Smooth muscle cell (in vitro differentiated cells): ENCODE results near the gene HAPSTR1. TPM values are rescaled to one million over a fixed set of nuclear protein-coding genes. Genes with fewer than 3 reads are reported as not detected.

Experiments used
- DNase-seq: peaks from one replicate; lab custom pipeline; 2025; ENCODE audit not compliant: unreplicated experiment; lab: John Stamatoyannopoulos, UW
- H2AFZ ChIP-seq: fragments of 200-600 bp; sonication (generic); 2 replicates; pipeline ENCODE4 v1.6.0; 2016; ENCODE audit warnings: antibody characterized with exemption, low read depth, mild to moderate bottlenecking
- H3F3A ChIP-seq: fragments of 200-600 bp; sonication (generic); 2 replicates; pipeline ENCODE4 v1.6.0; 2017; ENCODE audit warnings: antibody characterized with exemption, low read depth
- H3K27ac ChIP-seq: fragments of 200-600 bp; sonication (generic); 2 replicates; pipeline ENCODE4 v1.5.1; 2016; ENCODE audit warnings: low read depth, mild to moderate bottlenecking
- H3K27me3 ChIP-seq: fragments of 200-600 bp; sonication (generic); 2 replicates; pipeline ENCODE4 v1.6.1; 2016; ENCODE audit warnings: low read depth, mild to moderate bottlenecking
- H3K36me3 ChIP-seq: fragments of 200-600 bp; sonication (generic); 2 replicates; pipeline ENCODE4 v1.5.1; 2016; ENCODE audit warnings: low read depth
- H3K4me1 ChIP-seq: fragments of 200-600 bp; sonication (generic); 2 replicates; pipeline ENCODE4 v1.5.1; 2016; ENCODE audit warnings: low read depth
- H3K4me2 ChIP-seq: fragments of 200-600 bp; sonication (generic); 2 replicates; pipeline ENCODE4 v1.6.0; 2016; ENCODE audit warnings: mild to moderate bottlenecking
- H3K4me3 ChIP-seq: fragments of 200-600 bp; sonication (generic); 2 replicates; pipeline ENCODE4 v1.5.1; 2016; ENCODE audit warnings: mild to moderate bottlenecking
- H3K79me2 ChIP-seq: fragments of 200-600 bp; sonication (generic); 2 replicates; pipeline ENCODE4 v1.6.0; 2016; ENCODE audit warnings: low read depth, mild to moderate bottlenecking
- H3K9ac ChIP-seq: fragments of 200-600 bp; sonication (generic); 2 replicates; pipeline ENCODE4 v1.6.0; 2016; ENCODE audit warnings: low read depth
- H3K9me3 ChIP-seq: fragments of 200-600 bp; sonication (generic); replicated peaks from 2 replicates; pipeline ENCODE4 v1.5.1; 2016; ENCODE audit warnings: low read depth
- H4K20me1 ChIP-seq: fragments of 200-600 bp; sonication (generic); 2 replicates; pipeline ENCODE4 v1.6.0; 2016; ENCODE audit warnings: low read depth
- WGBS: methylation state at CpG from one replicate; pipeline ENCODE4 v1.1.7; 2016; ENCODE audit warnings: low lambda C conversion rate; 5-methylcytosine and 5-hydroxymethylcytosine counted together
- polyA plus RNA-seq: library from polyadenylated mRNA; unstranded; fragments of >200 nt; fragmentation: Nextera tagmentation; extraction: Ambion mirVana; gene quantifications from 2 replicates; pipeline ENCODE4 v1.2.1, GENCODE V29; 2016
- total RNA-seq: library from RNA; depleted of rRNA; stranded (reverse); fragments of >200 nt; gene quantifications from 2 replicates; pipeline ENCODE4 v1.2.3, GENCODE V29; 2014
- TF ChIP-seq, protein P1 (sequence below): fragments of 200-600 bp; sonication (generic); IDR thresholded peaks from 2 replicates; pipeline ENCODE4 v1.5.1; 2017; ENCODE audit warnings: borderline replicate concordance, mild to moderate bottlenecking, antibody characterized with exemption; ENCODE audit not compliant: insufficient read depth, poor library complexity, severe bottlenecking

The HAPSTR1 gene
- total and polyA plus RNA-seq, 2 experiments from 2014 or later = 26.7 to 77.5 TPM

GRCh38 chr16:9068886-9069285 lies 22.6 kb upstream of the HAPSTR1 start:
- no peaks in the 10 kb centered on the region for H3K27me3 ChIP-seq
- 98% methylated on average over 2 of the region's 2 CpGs for WGBS
- TF ChIP-seq, protein P1, sequence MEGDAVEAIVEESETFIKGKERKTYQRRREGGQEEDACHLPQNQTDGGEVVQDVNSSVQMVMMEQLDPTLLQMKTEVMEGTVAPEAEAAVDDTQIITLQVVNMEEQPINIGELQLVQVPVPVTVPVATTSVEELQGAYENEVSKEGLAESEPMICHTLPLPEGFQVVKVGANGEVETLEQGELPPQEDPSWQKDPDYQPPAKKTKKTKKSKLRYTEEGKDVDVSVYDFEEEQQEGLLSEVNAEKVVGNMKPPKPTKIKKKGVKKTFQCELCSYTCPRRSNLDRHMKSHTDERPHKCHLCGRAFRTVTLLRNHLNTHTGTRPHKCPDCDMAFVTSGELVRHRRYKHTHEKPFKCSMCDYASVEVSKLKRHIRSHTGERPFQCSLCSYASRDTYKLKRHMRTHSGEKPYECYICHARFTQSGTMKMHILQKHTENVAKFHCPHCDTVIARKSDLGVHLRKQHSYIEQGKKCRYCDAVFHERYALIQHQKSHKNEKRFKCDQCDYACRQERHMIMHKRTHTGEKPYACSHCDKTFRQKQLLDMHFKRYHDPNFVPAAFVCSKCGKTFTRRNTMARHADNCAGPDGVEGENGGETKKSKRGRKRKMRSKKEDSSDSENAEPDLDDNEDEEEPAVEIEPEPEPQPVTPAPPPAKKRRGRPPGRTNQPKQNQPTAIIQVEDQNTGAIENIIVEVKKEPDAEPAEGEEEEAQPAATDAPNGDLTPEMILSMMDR = no peak

DNA sequence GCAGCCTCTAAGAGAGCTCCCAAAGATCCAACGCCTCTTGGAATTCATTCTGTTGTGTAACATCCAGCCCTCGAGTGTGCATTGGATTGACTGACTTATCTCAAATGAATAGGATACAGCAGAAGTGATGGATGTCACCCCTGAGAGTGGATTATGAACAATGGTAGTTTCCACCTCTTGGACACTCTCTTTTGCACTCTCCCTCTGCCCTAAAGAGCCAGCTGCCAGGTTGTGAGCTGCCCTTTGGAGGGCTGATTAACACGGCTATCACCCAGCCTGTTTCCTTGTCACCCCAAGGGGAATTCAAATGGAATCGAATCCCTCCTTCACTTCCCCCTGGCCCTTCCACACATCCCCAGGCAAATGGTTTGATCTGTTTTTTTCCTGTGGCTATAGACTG lies 21.2 kb upstream of the HAPSTR1 start:
- no peaks in the 10 kb centered on the region for H3K36me3 ChIP-seq
- no peak overlapping the region for H3K9ac ChIP-seq
- no peak for DNase-seq
- no peak overlapping the region for H2AFZ ChIP-seq
- no peak overlapping the region for H3K4me3 ChIP-seq
- H3K27me3 ChIP-seq = no peaks in the 10 kb centered on the region
- TF ChIP-seq, protein P1 = no peak
- no peaks in the 10 kb centered on the region for H3K9me3 ChIP-seq
- H3K27ac ChIP-seq = no peak overlapping the region
- no peaks in the 10 kb centered on the region for H3F3A ChIP-seq
- H3K4me1 ChIP-seq = no peaks in the 10 kb centered on the region
- no peak overlapping the region for H3K4me2 ChIP-seq
- 80% methylated on average over 4 of the region's 4 CpGs for WGBS
- H4K20me1 ChIP-seq = no peaks in the 10 kb centered on the region
- H3K79me2 ChIP-seq = no peaks in the 10 kb centered on the region

More at GRCh38 chr16:9068886-9069285, 22.6 kb upstream of the HAPSTR1 start:
- Histone ChIP-seq H3K27ac (peak overlapping the region; percentile 69), H3K9ac (no peak overlapping the region), H3K4me2 (no peak overlapping the region), H2AFZ (no peak overlapping the region), H3K9me3 (no peaks in the 10 kb centered on the region), H3K79me2 (no peaks in the 10 kb centered on the region), H3K4me3 (no peak overlapping the region), H3K4me1 (no peaks in the 10 kb centered on the region), H3F3A (no peaks in the 10 kb centered on the region), H4K20me1 (no peaks in the 10 kb centered on the region), H3K36me3 (no peaks in the 10 kb centered on the region)
- no peak for DNase-seq

- TF ChIP-seq, protein P1 = no peak
- Histone ChIP-seq H3K4me2 (no peak overlapping the region), H3K4me1 (no peaks in the 10 kb centered on the region), H3K4me3 (no peak overlapping the region), H3K9me3 (no peaks in the 10 kb centered on the region), H3K27ac (no peak overlapping the region), H3F3A (peaks cover 3% of the 10 kb centered on the region), H2AFZ (no peak overlapping the region), H4K20me1 (no peaks in the 10 kb centered on the region), H3K36me3 (no peaks in the 10 kb centered on the region), H3K79me2 (no peaks in the 10 kb centered on the region), H3K9ac (no peak overlapping the region), H3K27me3 (no peaks in the 10 kb centered on the region)
- no peak for DNase-seq
- WGBS = 90% methylated on average over 9 of the region's 9 CpGs
Measured at GRCh38 chr16:9071377-9071776, 20.1 kb upstream of the HAPSTR1 start.

DNA sequence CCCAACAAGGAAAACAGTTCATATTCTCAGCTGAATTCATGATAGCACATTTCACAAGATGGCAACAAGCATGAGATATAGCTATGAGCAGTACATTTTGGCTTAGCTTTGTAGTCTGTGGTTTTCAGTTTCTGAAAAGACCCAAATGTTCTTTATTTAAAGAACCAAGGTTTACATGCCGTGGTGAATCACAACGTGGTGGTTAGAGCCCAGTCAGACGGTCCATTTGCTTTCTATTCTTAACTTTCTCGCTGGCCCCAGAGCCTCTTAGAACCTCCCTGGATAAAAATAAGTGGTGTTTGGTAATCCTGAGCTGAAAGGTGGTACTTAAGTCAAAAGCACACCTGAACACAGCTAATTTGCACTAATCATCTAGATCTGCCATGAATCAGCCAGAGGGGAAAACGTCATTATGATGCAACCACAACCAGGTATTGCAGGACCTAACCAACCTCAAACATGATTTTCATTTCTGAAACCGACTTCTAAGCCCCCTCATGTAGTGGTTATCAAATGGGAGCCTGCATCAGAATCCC lies 18.6 kb upstream of the HAPSTR1 start:
- Histone ChIP-seq H3K79me2 (no peaks in the 10 kb centered on the region), H4K20me1 (no peaks in the 10 kb centered on the region), H3F3A (peaks cover 11% of the 10 kb centered on the region), H3K4me1 (no peaks in the 10 kb centered on the region), H3K36me3 (no peaks in the 10 kb centered on the region), H3K27ac (peak overlapping the region; percentile 87), H3K4me3 (no peak overlapping the region), H3K9ac (peak overlapping the region; percentile 37), H2AFZ (no peak overlapping the region), H3K27me3 (no peaks in the 10 kb centered on the region), H3K9me3 (no peaks in the 10 kb centered on the region), H3K4me2 (peak overlapping the region; percentile 52)
- 22% methylated on average over 6 of the region's 6 CpGs for WGBS
- DNase-seq = no peak
- TF ChIP-seq, protein P1 = no peak
